HG02759 (cell line): ENCODE data around the gene NF1.

Source experiments
- ATAC-seq: cut with Tn5 transposase; IDR thresholded peaks from one replicate; pipeline ENCODE4 v1.9.1; 2021; ENCODE audit warnings: mild to moderate bottlenecking, moderate library complexity; ENCODE audit not compliant: unreplicated experiment

The NF1 gene

DNA sequence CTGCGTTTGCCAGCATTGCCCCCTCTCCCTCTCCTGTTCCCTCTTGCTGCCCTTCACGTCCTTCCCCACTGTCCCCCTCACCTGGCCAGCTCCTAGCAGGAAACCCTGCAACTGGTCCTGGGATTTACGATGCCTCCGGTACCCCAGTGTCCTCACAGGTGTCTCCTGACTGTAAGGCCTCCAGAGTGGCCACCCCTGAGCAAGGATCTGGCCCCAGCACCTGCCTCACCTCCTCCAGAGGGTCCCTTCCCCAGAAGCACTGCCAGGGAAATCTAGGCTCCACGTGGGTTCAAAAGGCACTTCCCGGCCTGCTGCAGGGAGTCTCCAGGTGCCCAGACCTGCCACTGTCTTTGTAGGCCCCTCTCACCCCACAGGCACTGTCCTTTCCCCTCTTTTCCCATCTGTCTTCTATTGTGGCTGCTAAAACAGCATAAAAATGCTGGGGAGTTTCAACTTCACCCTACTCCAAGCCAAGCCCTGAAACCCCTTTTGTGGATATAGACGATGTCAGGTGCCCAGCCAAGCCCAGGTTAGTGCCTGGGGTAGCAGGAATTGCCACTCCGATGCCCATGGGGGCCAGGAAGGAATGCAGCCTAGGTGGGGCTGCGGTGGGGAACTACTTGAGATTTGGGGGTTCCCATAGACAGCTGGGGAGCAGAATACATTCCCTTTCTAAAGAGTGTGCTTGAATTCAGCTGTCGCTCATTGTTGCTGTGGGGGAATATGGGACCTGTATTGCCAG is 322.4 kb downstream of the NF1 start:
- no peak for ATAC-seq

GRCh38 chr17:31418773-31419350 is 324.1 kb downstream of the NF1 start:
- ATAC-seq, result no peak

GRCh38 chr17:31422443-31422842 is 327.7 kb downstream of the NF1 start:
- no peak for ATAC-seq

GRCh38 chr17:31424944-31425281 is 330.1 kb downstream of the NF1 start:
- ATAC-seq, result no peak

DNA sequence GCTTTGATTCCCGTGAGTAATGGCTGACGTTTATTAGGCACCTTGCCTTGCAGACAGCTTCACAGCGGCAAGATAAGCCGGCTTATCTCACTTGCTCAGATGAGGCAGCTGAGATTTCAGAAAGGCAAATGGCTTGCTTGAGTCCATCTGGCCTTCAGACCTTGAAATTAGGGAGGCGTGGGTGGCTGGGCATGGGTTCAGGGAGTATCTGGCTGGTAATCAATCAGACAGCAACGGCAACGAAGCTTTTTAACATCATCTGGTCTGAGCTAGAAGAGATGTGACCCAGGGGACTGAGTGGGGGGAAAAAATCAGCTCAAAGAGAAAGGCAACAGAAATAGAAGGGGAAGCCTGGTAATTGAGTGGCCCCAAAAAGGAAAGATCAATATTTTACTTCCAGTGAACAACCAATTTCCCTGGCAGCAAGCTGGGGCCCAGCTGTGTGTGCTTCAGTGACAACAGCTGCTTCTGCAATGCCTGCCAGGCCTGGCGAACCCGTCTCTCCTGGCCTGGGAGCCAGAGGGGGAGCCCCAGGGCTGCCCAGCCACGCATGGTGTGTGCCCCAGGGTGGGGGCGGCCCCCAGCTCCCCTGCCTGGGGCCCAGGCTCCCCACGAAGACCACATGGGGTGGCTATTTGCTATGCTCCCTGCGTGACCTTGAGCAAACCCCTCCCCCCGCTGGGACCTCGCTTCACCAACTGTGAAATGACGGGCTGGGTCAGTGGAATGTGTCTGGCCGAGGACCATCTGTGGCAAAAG is 330.7 kb downstream of the NF1 start:
- no peak for ATAC-seq
